GM23248 (cell line): ENCODE measurements around the gene CDK14.

ENCODE experiments used
- EZH2 ChIP-seq: fragments of 200-600 bp; sonication (generic); IDR thresholded peaks from 2 replicates; pipeline ENCODE4 v1.6.1; 2018; ENCODE audit warnings: antibody characterized with exemption, mild to moderate bottlenecking; ENCODE audit not compliant: insufficient read depth, poor library complexity, severe bottlenecking
- EZH2phosphoT487 ChIP-seq: fragments of 200-600 bp; sonication (generic); IDR thresholded peaks from 2 replicates; pipeline ENCODE4 v1.6.1; 2018; ENCODE audit warnings: antibody characterized with exemption, moderate library complexity, mild to moderate bottlenecking, low read depth; ENCODE audit not compliant: insufficient read depth

- TF ChIP-seq EZH2 (no peak), EZH2phosphoT487 (no peak)
Measured at GRCh38 chr7:91043924-91044645, 448.0 kb downstream of the CDK14 start.
